GM19452 (cell line): Measurements from ENCODE around the gene LRRC61.

Source experiments
- ATAC-seq: cut with Tn5 transposase; IDR thresholded peaks from one replicate; pipeline ENCODE4 v1.9.1; 2021; ENCODE audit not compliant: unreplicated experiment

The LRRC61 gene

DNA sequence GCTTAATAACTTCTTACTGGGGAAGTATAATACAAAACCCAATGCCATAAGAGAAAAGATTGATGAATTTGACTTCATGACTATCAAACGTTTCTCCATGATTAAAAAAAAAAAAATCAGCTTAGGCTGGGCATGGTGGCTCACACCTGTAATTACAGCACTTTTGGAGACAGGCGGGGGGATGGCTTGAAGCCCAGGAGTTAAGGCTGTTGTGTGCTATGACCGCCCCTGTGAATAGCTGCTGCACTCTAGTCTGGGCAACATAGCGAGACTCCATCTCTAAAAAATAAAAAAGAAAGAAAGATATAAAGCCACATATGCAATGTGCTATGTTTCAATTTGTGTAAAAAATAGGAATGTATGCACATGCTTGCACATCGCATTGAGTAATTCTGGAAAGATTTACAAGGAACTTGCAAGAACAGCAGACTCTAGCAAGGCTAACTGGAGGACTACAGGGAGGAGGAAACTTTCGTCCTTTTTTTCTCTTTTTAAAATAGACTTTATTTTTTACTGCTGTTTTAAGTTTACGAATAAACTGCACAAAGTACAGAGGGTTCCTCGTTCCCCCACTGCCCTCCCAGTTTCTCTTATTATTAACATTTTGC is 28.5 kb downstream of the LRRC61 start:
- ATAC-seq = no peak

DNA sequence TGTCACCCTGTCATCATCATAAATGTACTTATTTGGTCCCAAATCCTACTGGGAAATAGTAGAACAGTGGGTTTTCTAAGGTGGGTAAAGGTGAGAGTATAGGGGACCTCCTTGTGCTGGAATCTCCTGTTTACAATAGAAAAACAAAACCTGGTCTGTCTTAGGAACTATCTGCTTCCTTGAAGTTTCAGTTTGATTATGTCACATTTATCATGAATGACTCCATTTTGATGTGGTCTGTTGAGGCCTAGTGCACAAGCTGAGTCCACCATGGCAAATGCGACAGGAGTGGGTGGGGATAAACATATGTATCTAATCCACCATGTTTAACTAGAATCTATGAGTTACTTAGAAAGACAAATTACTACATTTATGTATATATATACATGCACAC is 32.5 kb downstream of the LRRC61 start:
- ATAC-seq = no peak

DNA sequence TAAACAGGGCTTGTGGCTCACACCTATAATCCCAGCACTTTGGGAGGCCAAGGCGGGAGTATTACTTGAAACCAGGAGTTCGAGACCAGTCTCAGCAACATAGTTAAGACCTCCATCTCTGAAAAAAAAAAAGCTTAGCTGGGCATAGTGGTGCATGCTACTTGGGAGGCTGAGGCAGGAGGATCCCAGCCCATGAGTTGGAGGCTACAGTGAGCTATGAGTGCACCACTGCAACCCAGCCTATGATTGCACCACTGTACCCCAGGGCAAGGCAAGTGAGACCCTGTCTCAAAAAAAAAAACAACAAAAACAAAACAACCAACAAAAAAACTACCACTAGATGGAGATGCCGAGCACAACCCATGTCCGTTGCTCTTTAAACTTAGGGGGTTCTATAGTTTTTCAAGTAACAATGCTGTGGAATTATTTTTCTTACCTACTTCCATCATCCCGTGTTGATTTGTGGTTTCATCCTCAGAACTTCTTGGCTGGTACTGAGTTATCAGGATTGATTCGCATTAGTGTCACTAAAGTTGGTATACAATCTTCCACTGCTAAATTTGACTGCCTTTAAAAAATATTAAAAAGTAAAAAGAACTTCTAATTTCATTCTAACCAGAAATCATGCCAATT is 33.2 kb downstream of the LRRC61 start:
- ATAC-seq = no peak

DNA sequence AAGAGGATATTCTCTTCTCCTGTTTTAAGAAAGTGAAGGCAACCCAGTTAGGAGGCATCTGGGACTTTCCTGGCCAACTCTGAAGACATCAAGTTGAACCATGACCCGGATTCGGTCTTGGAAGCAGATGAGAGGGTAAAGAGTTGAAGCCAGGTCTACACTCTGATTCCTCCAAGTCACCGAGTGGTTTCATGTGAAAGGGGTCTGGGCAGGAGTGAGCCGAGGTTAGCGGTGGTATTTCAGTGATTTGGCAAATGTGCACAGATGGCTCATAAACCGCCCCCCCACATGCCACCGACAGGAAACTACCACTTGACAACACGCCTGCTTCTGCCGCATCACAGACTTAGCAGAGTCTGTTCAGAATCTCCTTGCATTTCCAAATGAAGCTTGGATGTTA is 34.1 kb downstream of the LRRC61 start:
- peak; percentile 61 for ATAC-seq

DNA sequence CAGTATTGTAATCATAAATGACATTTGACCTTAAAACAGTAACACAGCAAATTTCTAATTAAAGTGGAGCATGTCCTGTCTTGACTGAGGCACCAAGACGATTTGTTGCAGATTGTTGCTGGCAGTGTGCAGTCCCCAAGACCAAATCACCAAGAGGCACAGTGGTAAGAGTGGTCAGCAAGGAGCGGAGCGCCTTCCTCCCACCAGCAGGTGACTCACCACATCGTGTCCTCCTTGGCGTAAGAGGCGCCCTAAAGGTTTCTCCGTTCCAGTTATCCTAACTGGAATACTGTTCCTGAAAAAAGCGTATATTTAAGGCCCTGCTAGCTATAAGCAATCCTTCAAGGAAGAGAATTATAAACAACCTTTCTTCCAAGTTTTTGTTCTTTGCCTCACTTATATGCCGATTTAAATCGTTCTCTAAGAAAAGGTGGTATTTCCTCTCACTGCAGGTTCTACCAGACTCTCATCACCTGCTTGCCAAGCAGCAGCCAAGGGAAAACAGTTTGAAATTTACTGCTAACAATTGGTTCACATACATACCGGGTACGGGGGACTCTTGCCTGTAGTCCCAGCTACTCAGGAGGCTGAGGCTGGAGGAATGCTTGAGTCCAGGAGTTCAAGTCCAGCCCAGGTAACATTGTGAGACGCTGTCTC is 34.7 kb downstream of the LRRC61 start:
- ATAC-seq = peak; percentile 13

DNA sequence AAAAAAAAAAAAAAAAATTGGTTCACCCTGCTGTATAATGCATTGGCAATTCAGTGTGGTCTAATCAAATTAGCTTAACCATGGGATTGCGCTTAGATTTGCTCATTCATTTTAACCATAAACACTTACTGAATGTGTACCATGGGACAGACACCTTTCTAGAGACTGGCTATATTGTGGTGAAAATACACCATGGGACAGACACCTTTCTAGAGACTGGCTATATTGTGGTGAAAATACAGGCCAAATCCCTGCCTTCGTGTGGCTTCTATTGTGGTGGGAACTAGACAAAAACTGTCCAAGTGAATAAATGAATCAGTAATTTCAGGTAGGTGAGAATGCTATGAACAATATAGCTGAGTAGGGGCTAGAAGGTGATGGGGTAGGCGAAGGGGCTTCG is 35.3 kb downstream of the LRRC61 start:
- no peak for ATAC-seq

DNA sequence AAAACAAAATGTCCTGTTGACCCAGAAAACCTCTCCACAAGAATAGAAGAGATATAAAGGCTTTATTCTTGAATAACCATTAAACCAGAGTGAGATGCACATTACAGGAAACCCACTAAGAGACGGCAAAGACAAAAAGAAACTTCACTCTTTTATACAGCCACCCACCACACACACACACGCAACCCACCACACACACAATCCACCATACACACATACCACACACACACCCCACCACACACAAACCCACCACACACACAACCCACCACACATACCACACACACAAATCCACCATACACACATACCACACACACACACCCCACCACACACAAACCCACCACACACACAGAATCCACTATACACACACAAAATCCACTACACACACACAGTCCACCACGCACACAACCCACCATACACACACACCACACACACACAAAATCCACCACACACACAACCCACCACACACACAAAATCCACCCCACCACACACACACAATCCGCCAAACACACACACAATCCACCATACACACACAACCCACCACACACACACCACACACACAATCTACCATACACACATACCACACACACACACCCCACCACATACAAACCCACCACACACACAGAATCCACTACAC is 36.0 kb downstream of the LRRC61 start:
- ATAC-seq = no peak

DNA sequence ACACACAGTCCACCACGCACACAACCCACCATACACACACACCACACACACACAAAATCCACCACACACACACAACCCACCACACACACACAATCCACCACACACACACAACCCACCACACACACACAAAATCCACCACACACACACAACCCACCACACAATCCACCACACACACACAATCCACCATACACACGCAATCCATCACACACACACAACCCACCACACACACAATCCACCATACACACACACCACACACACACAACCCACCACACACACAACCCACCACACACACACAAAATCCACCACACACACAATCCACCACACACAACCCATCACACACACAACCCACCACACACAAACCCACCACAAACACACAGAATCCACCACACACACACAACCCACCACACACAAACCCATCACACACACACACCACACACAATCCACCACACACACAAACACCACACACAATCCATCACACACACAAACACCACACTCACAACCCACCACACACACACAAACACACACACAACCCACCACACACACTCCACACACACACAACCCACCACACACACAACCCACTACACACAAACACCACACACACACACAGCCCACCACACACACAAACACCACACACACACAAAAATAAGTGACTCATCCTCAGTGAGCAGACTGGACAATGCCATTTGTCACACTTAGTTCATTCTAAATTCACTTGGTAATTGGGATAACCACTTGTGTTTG is 36.6 kb downstream of the LRRC61 start:
- no peak for ATAC-seq

DNA sequence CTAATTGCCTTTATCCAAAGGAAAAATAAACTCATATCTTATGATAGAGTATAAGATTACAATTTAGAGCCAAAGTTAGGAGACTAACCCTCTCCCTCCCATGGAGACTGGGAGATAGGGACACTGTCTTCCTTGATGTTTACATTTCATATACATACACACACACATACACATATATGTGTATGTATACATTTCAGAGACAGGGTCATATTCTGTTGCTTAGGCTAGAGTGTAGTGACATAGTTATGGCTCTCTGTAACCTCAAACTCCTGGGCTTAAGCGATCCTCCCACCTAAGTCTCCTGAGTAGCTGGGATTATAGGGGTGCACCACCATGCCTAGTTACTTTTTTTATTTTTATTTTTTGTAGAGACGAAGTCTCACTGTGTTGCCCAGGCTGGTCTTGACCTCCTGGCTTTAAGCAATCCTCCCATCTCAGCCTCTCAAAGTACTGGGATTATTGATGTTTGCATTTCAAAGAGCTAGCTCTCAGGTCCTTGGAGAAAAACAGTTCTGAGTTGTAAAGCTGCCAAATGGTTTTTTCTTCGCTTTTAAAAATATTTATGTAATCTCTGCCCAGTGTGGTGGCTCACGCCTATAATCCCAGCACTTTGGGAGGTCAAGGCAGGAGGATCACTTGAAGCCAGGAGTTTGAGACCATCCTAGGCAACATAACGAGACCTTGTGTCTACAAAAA is 37.4 kb downstream of the LRRC61 start:
- no peak for ATAC-seq

DNA sequence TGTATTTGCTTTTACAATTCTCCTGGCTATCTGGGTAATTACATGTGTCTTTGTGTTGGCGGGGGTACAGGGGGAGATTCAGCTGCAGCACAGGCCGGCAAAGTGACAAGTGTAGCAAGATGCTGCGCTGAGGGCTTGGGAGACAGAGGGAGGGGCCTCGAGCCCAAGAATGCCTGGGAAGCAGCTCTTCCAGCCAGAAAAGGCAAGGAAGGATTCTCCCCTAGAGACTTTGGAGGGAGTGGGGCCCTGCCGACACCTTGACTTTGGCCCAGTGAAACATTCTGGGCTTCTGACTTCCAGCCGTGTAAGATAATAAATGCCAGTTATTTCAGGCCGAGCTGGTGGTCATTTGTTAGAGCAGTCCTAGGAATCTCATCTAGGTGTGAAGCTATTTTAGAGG is 38.2 kb downstream of the LRRC61 start:
- ATAC-seq = no peak

DNA sequence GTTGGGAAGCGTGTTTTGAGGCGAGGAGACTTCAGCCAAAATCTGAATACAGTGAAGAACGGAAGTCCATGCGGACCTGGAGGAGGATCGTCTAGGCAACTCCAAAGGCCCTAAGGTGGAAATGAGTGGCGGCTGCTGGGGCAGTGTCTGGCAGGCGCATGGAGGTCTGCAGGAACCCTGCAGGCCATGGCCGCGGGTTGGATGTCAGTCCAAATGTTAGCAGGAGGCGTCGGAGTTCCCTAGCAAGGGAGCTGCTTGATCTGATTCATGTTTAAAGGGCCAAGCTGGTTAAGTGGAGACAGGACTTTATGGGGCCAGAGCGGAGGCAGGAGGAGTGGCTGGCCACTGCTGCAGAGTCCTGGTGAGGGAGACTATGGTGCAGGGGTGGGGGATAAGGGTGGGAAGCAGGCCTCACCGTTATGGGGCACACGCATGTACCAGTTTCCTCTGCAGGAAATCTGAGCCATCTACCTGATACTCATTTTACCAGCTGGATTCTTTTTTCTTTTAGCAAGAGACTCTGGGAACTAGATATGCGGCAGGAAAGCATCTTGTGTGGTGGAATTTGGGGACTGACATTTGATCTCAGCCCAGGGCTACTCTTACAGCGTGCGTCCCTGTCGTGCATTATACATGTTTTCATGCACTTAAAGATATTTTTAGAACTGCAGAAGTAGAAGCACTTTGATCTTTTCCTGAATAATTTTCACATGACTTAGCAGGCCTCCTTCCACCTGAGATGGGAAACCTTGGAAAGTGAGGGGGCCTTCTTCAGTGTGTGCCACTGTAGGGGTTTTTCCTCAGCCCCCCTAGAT is 38.9 kb downstream of the LRRC61 start:
- ATAC-seq = no peak

DNA sequence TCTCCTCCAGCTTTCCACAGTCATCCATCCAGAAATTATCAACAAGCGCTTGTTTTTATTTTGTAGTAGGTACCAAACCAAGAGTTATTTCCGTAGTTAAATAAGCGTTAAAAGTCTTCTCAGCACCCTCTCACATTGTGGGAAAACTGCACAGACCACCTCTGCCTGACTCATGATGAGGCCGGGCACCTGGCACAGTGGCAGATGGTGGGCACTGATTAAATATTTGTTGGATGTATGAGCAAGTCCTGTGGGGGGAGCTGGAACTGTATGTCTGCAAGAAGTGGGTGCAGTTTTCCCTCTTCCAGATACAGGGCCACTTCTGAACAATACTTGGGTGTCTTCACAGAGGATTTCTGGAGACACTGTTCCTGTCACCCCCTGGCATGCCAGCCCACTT is 40.2 kb downstream of the LRRC61 start:
- no peak for ATAC-seq

DNA sequence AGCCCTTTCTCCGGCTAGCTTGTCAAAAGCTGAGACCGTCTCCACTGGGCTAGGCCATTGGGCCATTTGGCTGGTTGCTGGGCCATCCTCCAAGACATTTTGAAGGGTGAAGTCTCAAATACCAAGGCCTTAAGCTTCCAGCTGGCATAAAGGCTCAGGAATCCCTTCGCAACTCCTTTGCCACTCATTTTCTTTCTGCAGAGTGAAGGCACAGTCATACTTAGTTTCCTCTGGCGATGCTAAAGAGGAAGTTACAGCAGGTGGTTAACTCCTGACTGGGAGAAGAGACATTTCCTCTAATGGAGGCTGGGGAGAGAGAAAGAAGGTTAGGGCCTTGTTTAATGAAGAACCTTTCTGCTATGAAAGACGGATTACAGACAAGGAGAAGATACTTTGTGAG is 40.7 kb downstream of the LRRC61 start:
- ATAC-seq = no peak

DNA sequence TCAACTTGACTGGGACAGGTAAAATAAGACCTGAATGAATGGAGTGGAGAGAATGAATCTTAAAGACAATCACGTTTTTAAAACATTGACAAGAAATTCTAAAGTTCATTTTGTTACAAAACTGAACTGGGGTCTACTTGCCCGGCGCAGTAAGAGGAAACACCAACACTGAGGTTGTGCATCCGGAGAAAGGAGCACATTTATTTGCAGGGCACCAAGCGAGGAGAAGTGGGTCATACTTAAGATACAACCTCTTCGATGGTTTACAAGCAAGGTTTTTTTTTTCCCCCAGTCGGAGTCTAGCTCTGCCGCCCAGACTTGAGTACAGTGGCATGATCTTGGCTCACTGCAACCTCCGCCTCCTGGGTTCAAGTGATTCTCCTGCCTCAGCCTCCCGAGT is 42.0 kb downstream of the LRRC61 start:
- ATAC-seq = no peak

DNA sequence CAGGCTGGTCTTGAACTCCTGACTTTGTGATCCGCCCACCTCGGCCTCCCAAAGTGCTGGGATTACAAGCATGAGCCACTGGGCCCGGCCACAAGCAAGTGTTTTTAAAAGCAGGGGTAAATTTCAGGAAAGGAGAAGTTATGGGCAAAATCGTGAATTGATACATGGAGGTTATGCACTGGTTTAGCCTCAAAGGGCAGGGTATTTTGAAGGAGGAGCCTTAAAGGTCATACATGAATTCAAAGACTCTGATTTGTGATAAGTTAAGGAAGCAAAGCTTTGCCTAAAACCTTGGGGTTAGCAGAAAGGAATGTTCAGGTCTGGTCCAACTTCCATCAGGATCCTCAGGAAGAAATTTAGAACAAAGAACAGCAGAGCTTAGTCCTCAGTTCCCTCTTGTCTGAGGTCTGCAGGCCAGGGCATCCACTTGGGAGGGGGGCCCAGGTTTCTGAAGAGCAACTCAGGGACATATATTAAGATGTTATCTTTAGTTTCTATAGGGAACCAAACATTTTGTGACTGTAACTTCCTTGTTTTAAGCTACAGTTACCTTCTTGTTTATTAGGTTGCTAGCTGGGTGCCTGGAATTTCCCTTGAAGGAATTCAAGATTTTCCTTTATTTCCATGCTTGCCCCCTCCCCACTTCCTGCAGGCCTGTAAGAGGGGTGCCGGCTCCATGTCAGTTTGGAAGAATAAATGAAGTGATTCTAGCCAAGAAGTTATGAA is 42.7 kb downstream of the LRRC61 start:
- no peak for ATAC-seq

DNA sequence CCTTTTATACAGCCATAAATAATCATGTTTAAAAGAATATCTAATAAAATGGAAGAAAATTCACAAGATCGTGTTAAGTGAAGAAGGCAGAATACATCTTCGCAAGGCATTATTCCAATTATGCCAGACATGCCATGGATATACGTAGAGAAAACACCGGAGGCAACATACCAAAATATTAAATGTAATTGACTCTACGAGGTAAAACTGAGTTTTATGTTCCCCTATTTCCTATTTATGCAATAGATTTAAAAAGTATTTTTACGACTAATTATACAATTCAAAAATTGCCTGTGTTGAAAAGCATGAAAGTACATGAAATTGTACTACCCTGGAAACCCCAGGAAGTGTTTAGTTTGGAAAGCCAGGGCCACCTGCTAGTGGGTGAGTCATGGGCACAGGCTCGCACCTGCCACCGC is 44.5 kb downstream of the LRRC61 start:
- no peak for ATAC-seq

DNA sequence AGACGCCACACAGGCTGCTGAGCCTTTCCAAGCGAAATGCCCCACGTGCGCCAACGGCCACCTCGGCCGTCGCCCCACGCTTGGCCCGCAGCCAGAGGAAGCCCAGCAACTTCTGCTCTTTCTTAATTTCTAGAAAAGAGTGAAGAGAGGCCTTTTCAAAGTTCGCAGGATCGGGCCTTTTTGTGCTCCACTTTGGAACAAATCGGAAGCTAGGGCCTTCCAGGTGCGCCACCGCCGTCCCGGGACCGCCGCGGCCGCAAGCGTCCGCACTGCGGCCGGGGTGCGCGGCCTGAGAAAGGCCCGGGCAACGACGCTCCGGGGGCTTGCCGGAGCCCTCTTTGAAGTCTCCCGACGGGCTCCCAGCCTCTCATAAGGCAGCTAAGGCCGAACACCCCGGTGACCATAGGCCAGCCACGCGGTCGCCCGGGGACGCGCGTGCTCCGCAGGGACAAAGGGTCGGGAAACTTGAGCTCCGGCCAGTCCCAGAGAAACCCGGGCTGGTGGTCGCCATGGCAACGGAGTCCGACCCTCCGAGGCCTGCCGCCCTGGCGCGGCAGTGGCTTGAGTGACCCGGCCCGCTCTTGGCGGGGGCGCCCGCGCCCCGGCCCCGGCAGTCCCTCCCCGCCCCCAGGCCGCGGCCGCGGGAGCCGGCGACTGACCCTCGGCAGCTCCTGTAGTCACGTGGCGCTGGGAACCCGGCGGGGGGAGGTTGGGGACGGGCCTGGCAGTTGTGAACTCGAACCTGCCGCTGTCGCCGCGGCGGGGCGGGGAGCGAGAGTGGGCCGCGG is 45.1 kb downstream of the LRRC61 start, which contains the start of gene REPIN1:
Gene REPIN1 (plus strand): TSS at position 727 of the 788 bp plus-strand sequence. CDS start 890 bp downstream, outside the sequence.
- ATAC-seq = peak; percentile 52
